OCI-LY7 (cell line): ENCODE measurements around the gene PLXNB1. TPM values are rescaled to one million over a fixed set of nuclear protein-coding genes. Genes with fewer than 3 reads are reported as not detected.

Experiments
- BruUV-seq: library from RNA; stranded (reverse); fragments of 400-500 nt; replicated peaks from 2 replicates; lab custom pipeline; 2021; lab: Mats Ljungman, UMichigan
- CTCF ChIA-PET: fragments of 300-600 bp; sonication (Branson Sonifier 250); formaldehyde crosslinking; loops from one replicate; lab custom pipeline; 2022; ENCODE audit warnings: antibody characterized with exemption; ENCODE audit not compliant: unreplicated experiment; lab: Charles Lee
- POLR2A ChIA-PET: fragments of 300-600 bp; sonication (Branson Sonifier 250); formaldehyde crosslinking; loops from one replicate; lab custom pipeline; 2022; ENCODE audit warnings: antibody characterized with exemption; lab: Charles Lee
- DNase-seq: peaks from one replicate; pipeline ENCODE4 v3.0.0-alpha.2; 2015; ENCODE audit warnings: low spot score
- H2AFZ ChIP-seq: fragments of 200-600 bp; sonication (generic), shearing (Covaris generic); 2 replicates; pipeline ENCODE4 v1.6.1; 2014; ENCODE audit warnings: mild to moderate bottlenecking, antibody characterized with exemption, low read length, moderate library complexity
- H3K27ac ChIP-seq: fragments of 200-600 bp; sonication (generic); 2 replicates; pipeline ENCODE4 v1.5.1; 2014; ENCODE audit warnings: mixed run types, low read depth, mild to moderate bottlenecking, moderate library complexity, low read length, inconsistent platforms; ENCODE audit not compliant: poor library complexity, severe bottlenecking
- H3K36me3 ChIP-seq: fragments of 200-600 bp; sonication (generic); 2 replicates; pipeline ENCODE4 v1.6.1; 2014; ENCODE audit warnings: mild to moderate bottlenecking, antibody characterized with exemption, low read length, moderate library complexity, mixed read lengths; ENCODE audit not compliant: insufficient read depth
- H3K4me1 ChIP-seq: fragments of 200-600 bp; sonication (generic); 2 replicates; pipeline ENCODE4 v1.5.1; 2014; ENCODE audit warnings: mild to moderate bottlenecking, low read length; ENCODE audit not compliant: insufficient read depth, poor library complexity, severe bottlenecking
- H3K4me2 ChIP-seq: fragments of 200-600 bp; sonication (generic); 2 replicates; pipeline ENCODE4 v1.6.1; 2014; ENCODE audit warnings: mild to moderate bottlenecking, low read length
- H3K4me3 ChIP-seq: fragments of 200-600 bp; sonication (generic); 2 replicates; pipeline ENCODE4 v1.5.1; 2014; ENCODE audit warnings: mild to moderate bottlenecking, low read depth, low read length; ENCODE audit not compliant: poor library complexity, severe bottlenecking
- H3K79me2 ChIP-seq: fragments of 200-600 bp; sonication (generic); 2 replicates; pipeline ENCODE4 v1.6.1; 2016; ENCODE audit warnings: low read depth, mild to moderate bottlenecking, low read length, moderate library complexity, mixed read lengths; ENCODE audit not compliant: insufficient read depth
- H3K9me2 ChIP-seq: fragments of 200-600 bp; sonication (generic); 2 replicates; pipeline ENCODE4 v1.6.1; 2016; ENCODE audit warnings: mild to moderate bottlenecking, low read length, mixed read lengths; ENCODE audit not compliant: insufficient read depth
- H3K9me3 ChIP-seq: fragments of 200-600 bp; sonication (generic); 2 replicates; pipeline ENCODE4 v1.6.1; 2014; ENCODE audit warnings: mild to moderate bottlenecking, mixed run types, low read length, mixed read lengths
- H4K20me1 ChIP-seq: fragments of 200-600 bp; sonication (generic); 2 replicates; pipeline ENCODE4 v1.6.1; 2014; ENCODE audit warnings: mild to moderate bottlenecking, antibody characterized with exemption, low read length, moderate library complexity, mixed read lengths; ENCODE audit not compliant: insufficient read depth
- CTCF ChIP-seq: fragments of 200-600 bp; sonication (generic); conservative IDR thresholded peaks from 2 replicates; pipeline ENCODE4 v1.5.1; 2014; ENCODE audit warnings: mild to moderate bottlenecking, antibody characterized with exemption, low read length, moderate library complexity, mixed read lengths
- EZH2phosphoT487 ChIP-seq: fragments of 200-600 bp; sonication (generic); IDR thresholded peaks from 2 replicates; pipeline ENCODE4 v1.6.1; 2018; ENCODE audit warnings: low read depth, borderline replicate concordance, mild to moderate bottlenecking, mixed run types, antibody characterized with exemption, low read length, moderate library complexity, mixed read lengths
- intact Hi-C: fragments of 100-400 bp; cut with micrococcal nuclease; formaldehyde crosslinking; loops from one replicate; pipeline ENCODE4 v1.10.0; 2022; ENCODE audit not compliant: unreplicated experiment
- total RNA-seq, 2 experiments: library from RNA; depleted of rRNA in 1 of 2; stranded (reverse); fragments of >200 nt in 1 of 2; shearing (Covaris generic) in 1 of 2; gene quantifications; 2 replicates each; pipeline ENCODE4 v1.2.3, GENCODE V29; 2014 to 2022

PLXNB1 gene
- total RNA-seq, 2 experiments from 2014 or later = 4.4 to 6.4 TPM

DNA sequence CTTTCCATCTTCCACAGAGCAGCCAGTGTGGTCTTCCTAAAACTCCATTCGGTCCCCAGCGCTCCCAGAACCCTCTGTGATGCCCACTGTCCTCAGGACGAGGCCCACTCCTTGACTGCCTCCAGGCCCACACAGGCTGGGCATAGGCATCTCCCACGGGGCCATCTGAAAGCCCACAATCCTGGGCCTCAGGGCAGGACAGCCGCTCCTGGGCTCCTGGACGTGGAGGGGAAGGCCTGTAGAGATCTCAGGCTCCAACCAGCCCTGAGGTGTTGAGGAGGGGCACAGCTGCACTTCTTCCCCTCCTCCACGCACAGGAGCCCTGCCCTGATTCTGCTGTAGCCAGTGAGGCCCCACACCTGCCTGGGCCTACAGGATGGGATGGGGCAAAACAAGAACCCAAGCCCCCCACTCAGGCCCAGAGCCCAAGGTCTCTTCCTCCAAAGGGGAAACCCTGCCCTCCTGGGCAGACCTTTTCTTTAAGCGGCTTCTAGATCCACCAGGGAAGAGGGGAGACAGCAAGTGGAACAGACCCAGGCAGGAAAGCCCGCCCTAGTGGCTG, 48.2 kb upstream of the PLXNB1 start:
- Histone ChIP-seq H3K9me2 (no peaks in the 10 kb centered on the region), H3K9me3 (no peaks in the 10 kb centered on the region), H3K4me1 (peaks cover 23% of the 10 kb centered on the region), H3K27ac (no peak overlapping the region), H3K36me3 (no peaks in the 10 kb centered on the region), H4K20me1 (no peaks in the 10 kb centered on the region), H2AFZ (no peak overlapping the region), H3K79me2 (no peaks in the 10 kb centered on the region), H3K4me3 (no peak overlapping the region), H3K4me2 (no peak overlapping the region; the same call in 1 of the 2 replicates)
- ChIA-PET POLR2A (no interaction called here), CTCF (no interaction called here)
- TF ChIP-seq EZH2phosphoT487 = no peak
- no peak for TF ChIP-seq CTCF
- no peak for DNase-seq
- intact Hi-C loops = no loop called here
- BruUV-seq = no TSS peak

GRCh38 chr3:48476426-48477053, 46.7 kb upstream of the PLXNB1 start:
- Histone ChIP-seq H2AFZ (no peak overlapping the region), H3K4me3 (no peak overlapping the region), H3K4me2 (no peak overlapping the region), H3K36me3 (no peaks in the 10 kb centered on the region), H3K4me1 (peaks cover 30% of the 10 kb centered on the region), H4K20me1 (no peaks in the 10 kb centered on the region), H3K27ac (no peak overlapping the region), H3K9me3 (no peaks in the 10 kb centered on the region), H3K9me2 (no peaks in the 10 kb centered on the region), H3K79me2 (peaks cover 9% of the 10 kb centered on the region)
- no peak for TF ChIP-seq EZH2phosphoT487
- no peak for TF ChIP-seq CTCF
- no TSS peak for BruUV-seq
- POLR2A ChIA-PET = interaction anchor here (0.6 to 1.2 kb wide), 2 partner anchors 80 to 993 kb away, joined by 3 read pairs; partner anchors contain the start of gene PFKFB4
- CTCF ChIA-PET = interaction anchor here (0.6 kb wide), 1 partner anchor 80 kb away, joined by 4 read pairs; the partner anchor contains the start of gene PFKFB4
- no peak for DNase-seq
- intact Hi-C loops = no loop called here

DNA sequence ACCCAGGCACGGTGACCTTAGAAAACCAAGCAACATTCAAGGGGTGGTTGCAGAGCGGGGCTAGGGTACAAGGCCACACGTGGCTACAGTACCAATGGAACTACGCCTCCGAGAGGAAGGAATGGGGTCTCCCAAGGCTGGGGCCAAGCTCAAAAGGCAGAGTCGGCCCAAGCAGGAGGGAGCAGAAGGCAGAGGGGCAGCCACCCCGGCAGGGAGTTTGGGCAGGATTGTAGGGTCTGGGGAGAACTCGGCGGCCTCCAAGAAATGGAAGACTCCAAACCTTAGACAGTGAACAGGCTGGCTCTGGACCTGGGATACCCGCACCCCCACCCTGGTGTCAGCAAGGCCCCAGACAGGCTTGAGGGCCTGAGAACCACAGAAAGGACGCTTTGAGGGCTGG, 45.3 kb upstream of the PLXNB1 start:
- H3K9me3 ChIP-seq = no peaks in the 10 kb centered on the region
- H3K36me3 ChIP-seq = no peaks in the 10 kb centered on the region; the same call in 1 of the 2 replicates
- no peak overlapping the region for H3K4me3 ChIP-seq
- H3K27ac ChIP-seq = no peak overlapping the region
- intact Hi-C loops = no loop called here
- ChIA-PET POLR2A (no interaction called here), CTCF (no interaction called here)
- peaks cover 42% of the 10 kb centered on the region for H3K4me1 ChIP-seq
- H4K20me1 ChIP-seq = no peaks in the 10 kb centered on the region
- TF ChIP-seq EZH2phosphoT487 (no peak), CTCF (no peak)
- no TSS peak for BruUV-seq
- peaks cover 22% of the 10 kb centered on the region for H3K79me2 ChIP-seq
- H3K9me2 ChIP-seq = no peaks in the 10 kb centered on the region
- H2AFZ ChIP-seq = no peak overlapping the region
- no peak for DNase-seq
- H3K4me2 ChIP-seq = no peak overlapping the region
